ENCODE measurements around the gene TMCC2.

TMCC2 gene

GRCh38 chr1:205241366-205242030 lies 13.8 kb downstream of the TMCC2 start:
- DNase-seq: no peak

DNA sequence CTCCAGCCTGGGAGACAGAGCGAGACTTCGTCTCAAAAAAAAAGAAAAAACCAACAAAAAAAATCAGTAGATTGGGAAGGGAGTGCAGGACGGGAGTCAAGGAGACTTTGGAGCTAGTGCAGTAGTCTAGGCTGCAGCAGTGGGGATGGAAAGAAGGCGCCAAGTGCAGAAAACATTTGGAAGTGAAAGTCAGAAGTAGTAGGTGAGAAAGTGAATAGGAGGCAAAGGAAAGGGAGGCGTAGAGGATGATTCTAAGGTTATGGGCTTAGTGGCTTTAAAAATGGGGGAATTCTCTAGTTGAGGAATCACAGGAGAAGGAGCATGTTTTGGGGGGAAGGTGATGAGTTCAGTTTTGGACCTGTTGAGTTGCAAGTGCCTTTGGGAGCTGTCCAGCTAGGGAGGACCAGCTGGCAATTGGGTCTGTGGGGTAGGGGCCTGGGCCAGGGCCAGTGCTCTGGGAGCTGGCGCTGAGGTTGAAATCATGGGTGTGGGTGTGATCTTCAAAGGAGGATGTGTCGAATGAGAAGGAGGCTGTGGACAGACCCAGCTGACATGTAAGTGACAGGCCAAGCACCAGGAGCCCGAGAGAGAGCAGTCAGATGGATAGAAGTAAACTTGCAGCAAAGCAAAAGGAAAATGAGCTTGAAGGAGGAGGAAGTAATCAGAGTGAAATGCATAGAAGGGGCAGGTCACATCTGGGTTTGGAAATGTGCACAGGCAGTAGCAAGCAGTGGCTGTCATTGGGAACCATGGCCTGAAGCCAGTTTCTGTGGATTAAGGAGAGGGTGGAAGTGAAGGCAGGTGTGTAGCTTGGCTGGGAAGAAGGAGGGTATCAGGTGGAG lies 15.8 kb downstream of the TMCC2 start:
- no peak for DNase-seq

- DNase-seq: no peak
Observed at GRCh38 chr1:205244384-205244783, 16.6 kb downstream of the TMCC2 start.

DNA sequence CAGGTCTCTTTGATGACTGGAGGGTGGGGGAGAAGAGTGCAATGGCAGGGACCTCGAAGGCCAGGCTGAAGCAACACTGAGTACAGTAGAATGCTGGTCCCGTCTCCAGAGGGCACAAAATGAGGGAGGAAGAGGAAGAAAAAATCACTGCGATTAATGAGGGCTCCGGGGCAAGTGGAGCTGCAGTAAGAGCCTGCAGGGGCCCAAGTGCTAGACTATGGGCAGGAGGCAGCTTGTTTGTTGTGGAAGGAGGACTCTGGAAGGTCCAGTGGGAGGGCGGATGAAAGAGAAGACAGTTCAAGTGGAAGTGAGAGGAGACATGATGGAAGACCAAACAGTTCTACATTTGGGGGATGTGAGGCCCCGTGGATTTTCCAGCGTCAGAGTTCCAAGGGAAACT lies 17.4 kb downstream of the TMCC2 start:
- DNase-seq: no peak

DNA sequence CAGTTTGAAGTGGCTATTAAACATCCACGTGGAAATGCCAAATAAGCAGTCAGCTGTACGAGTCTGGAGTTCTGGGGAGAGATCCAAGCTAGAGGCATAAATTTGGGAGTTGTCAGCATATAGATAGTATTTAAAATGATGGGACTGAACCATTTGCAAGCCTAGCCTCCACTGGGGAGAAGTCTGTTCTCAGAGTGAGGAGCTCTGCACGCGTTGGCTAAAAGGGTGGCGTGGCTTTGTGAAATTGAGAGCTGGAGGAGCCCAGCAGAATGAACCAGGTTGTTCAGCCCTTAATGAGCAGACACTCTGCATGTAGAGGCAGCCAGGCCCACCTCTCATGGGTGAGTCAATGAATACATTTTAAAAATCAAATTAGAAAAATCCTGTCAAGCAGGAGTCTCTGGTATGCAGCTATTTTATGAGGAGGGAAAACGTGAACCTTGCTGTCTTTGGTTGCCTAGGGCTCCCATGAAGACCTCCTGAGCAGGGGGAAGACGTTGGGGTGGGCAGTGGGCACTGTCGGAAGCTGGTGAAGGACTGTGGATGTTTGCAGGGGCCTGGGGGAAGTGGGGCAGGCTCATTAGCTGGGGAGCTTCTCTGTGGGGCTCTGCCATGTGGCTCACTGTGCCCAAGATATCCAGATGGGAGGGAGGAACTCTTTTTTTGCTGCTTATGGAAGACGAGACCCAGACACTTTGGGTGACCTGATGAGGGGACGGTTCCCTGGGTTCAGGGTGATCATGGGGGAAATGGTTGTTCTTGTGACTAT lies 18.8 kb downstream of the TMCC2 start:
- no peak for DNase-seq

DNA sequence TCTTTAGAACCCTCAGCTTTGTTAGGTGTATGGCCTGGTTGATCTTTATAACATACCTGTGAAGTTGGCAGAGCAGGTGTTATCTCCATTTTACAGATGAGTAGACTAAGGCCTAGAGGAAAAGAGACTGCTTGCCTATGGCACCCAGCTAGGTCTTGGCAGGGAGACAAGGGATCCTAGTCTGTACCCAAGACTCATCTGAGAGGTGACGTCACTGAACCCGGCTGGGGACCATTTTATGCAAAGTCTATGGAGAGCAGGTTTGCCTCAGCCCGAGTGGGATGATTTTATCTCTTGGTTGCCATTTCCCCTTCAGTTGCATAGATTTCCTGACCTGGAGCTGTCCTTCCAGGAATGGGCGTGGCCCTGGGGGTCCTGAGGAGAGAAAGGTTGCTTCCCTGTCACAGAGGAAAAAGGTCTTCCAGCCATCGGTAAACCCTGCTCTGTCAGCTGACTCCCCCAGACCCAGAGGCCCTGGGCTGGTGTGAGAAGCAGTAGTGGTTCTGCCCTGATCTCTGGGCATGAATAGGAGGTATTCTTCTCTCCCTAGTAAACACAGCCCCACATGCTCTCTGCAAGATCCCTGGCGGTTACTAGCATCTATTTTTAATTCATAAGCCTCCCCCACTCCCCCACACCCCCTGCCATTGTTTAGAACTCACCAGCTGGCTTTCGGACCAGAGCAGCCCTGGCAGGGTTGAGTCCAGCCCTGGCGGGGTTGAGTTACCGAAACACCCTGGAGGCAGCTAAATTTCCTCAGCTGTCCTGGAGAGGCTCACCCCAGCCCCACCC lies 19.6 kb downstream of the TMCC2 start:
- peak in 2 of 3 experiments; percentile 25 to 47 for DNase-seq

- peak; percentile 38 to 59 (median 48) for DNase-seq
Observed at GRCh38 chr1:205248793-205249601, 21.3 kb downstream of the TMCC2 start.

- DNase-seq: no peak
Observed at GRCh38 chr1:205249651-205250050, 21.9 kb downstream of the TMCC2 start.

DNA sequence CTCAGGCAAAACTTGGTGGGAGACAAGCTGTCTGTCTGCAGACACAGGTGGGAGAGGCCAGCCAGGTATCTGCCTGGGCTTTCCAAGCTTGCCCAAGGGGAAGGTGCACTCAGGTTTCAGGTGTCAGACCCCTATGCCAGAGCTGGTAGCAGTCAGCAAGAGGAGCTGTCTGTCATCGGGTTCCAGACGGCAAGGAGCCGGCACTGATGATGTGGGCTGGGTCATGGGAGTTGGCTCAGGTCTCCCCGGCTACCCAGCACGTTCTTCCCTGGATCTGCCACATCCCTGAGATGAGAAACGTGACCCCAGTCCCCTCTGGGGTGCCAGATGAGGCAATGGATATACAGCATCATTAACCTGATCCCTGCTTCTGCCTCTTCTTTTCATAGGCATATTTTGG lies 23.0 kb downstream of the TMCC2 start:
- DNase-seq: peak in 1 of 3 experiments; percentile 14

- no peak for DNase-seq
Observed at GRCh38 chr1:205251576-205251975, 23.8 kb downstream of the TMCC2 start.

DNA sequence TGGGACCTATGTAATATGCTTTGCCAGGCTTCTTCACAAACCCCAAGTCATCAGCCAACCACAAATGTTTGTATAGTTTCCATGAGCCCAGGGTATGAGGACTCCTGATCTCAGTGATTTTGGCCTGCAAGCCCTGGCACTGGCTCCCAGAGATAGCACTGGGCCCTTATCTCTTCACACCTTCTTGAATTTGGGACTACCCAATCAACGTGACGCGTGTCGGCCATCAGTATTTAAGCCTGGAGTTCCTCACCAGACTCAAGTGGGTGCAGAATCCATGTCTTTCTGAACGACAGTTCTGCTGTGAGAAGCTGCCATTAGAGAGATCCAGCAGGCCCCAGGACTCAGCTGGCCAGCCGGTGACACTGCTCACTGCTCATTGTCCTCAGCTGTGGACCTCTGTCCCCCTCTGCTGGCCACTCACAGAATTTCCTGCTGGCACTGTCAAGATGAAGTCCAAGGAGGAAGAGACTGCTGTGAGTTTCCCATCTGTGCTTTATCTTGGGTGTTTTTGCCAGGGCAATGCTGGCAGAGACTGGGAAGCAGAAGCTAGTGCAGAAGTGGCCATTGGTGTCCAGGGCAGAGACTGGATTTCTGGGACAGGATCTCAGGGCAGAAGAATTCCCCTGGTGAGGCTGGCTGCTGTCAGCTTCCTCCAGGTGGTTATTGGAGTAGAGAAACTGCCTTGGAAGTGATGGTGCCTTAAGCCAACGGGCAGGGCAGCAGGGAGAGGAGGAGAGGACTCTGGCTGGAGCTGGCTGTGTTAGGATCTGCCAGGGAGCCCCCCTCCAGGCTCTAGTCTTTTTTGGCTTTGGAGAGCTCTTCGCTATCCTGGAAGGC lies 28.4 kb downstream of the TMCC2 start:
- DNase-seq: peak; percentile 76 to 95 (median 88)

- no peak for DNase-seq
Observed at GRCh38 chr1:205256951-205257625, 29.3 kb downstream of the TMCC2 start.

DNA sequence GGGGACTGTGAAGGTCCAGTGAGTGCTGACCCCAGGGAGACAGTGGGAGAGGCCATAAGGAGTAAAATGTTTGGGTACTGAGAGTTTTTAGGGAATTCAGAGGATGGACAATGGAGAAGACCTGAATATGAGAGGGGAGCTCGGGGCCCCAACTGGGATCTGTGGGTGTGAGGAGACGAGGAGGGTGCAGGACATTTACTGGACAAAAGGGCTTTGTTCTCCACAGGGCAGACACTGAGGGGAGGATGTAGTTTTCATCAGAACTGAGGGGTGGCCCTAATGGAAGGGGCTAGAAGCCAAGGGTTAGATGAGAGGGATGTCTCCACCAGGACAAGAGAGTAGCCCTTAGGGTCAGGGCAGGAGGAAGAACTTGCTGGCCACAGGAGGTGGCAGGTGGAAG lies 30.0 kb downstream of the TMCC2 start:
- DNase-seq: no peak

- peak in 1 of 3 experiments; percentile 18 for DNase-seq
Observed at GRCh38 chr1:205258261-205258691, 30.5 kb downstream of the TMCC2 start.

DNA sequence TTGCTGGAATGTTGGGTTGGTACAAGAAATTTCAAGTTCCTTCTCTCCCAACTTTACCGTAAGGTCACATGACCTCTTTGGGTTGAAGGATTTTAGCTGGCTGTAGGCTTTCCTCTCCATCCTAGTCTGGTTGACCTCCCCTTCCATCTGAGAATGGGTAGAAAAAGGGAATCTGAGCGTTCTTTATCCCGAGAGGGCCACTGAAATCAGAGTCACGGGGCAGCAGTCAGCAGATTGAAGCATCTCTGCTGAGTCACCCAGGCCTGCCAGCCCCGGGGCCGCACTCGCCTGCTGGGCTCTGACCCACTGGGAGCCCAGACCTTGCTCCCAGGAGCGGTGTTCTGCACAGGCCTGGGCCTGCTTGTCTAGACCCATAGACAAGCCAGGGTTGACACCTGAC lies 31.0 kb downstream of the TMCC2 start:
- no peak for DNase-seq

DNA sequence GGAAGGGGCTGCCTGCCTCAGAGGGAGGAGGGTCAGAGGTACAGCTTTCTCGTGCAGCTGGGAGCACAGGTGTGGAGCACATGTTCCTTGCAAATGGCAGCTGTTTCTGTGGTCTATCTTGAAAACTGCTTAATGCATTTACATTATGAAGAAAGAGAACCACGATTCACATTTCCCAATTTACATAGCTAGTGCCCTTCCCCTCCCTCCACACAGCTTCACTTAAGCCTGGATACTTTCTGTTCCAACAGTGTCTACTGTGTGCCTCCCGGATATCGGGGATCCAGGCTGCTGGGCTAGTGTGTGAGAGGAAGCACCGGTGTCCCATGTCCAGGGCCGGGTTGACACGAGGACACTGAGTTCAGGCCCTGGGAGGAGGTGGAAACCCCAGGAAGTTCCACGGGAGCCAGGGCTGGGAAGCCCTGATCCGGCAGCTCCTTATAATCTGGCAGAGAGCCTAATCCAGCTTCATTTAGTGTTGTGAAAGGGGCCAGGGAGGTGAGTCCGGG lies 31.6 kb downstream of the TMCC2 start:
- no peak for DNase-seq

DNA sequence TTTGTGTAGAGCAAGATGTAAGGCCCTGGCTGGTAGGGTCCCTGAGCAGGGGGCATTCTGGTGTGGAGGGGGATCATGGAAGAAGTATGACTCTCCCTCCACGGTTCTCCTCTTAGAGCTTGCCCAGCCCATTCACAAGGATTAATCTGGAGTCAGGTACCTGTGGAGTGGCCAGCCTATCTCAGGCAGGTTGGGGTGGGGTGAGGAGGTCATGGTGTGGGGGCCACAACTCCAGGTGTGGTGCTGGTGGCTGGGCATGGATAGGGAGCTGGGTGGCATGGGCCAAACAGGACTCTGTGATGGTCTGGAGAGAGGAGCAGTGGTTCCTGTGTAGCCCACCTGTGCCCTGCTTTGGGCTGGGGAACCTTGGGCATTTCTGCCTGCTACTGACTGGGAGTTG lies 32.3 kb downstream of the TMCC2 start:
- no peak for DNase-seq

DNA sequence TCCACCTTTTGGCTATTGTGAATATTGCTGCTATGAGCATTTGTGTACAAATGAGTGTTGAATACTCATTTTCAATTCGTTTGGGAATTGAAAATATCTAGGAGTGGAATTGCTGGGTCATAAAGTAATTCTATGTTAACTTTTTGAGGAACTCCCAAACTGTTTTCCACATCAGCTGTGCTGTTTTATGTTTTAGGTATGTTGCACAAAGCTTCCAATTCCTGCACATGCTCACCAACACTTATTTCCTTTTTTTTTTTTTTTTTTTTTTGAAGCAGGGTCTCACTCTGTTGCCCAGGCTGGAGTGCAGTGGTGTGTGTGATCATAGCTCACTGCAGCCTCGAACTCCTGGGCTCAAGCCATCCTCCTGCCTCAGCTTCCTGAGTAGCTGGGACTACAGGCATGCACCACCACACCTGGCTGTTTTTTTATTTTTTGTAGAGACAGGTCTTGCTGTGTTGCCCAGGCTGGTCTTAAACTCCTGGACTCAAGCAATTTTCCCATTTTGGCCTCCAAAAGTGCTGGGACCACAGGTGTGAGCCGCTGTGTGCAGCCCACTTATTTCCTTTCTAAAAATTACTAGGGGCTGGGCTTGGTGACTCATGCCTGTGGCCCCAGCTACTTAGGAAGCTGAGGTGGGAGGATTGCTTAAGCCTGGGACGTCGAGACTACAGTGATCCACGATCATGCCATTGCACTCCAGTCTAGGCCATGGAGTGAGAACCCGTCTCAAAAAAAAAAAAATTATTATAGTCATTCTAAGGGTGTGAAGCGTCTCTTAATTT lies 33.4 kb downstream of the TMCC2 start:
- no peak for DNase-seq

All from NCI-H1417 (cell line).